ENCODE measurements around the gene ENDOV.

DNA sequence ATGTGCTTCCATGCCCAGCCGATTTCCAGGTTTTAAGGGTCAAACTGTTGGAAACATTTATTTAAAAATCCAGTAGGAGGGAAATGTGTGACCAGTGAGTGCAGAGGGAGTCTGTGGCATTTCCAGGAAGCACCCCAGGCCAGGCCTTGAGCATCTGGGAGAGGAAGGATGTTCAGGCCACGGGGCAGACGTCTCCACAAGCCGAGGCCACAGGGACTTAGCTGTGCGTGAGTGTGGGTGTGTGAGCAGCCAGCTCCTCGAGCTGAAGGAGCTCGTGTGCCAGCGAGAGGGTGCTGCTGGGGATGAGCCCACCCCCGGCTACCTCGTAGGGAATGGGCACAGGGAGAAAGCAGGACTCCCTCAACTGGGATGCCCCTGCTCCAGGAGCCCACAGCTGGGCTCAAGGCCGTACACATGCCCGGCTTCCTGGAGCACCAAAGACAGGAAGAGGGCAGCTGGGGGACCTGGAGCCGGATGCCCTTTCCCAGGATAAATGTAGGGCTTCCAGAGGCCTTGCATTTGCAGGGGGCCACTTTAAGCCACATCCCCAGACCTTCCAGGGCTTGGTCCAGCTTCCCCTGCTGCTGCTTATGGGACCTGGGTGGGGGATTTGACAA lies 48.9 kb downstream of the ENDOV start:
- TF ChIP-seq, protein P1, sequence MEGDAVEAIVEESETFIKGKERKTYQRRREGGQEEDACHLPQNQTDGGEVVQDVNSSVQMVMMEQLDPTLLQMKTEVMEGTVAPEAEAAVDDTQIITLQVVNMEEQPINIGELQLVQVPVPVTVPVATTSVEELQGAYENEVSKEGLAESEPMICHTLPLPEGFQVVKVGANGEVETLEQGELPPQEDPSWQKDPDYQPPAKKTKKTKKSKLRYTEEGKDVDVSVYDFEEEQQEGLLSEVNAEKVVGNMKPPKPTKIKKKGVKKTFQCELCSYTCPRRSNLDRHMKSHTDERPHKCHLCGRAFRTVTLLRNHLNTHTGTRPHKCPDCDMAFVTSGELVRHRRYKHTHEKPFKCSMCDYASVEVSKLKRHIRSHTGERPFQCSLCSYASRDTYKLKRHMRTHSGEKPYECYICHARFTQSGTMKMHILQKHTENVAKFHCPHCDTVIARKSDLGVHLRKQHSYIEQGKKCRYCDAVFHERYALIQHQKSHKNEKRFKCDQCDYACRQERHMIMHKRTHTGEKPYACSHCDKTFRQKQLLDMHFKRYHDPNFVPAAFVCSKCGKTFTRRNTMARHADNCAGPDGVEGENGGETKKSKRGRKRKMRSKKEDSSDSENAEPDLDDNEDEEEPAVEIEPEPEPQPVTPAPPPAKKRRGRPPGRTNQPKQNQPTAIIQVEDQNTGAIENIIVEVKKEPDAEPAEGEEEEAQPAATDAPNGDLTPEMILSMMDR (IDR thresholded peaks at IDR 0.05): no peak
- TF ChIP-seq EP300 (IDR thresholded peaks at IDR 0.05) (no peak), POLR2AphosphoS5 (IDR thresholded peaks at IDR 0.05) (no peak)

Measured in suprapubic skin (tissue), 4 donors.